HG02798 (cell line): Measurements from ENCODE around the gene LIPJ.

ENCODE experiments used
- ATAC-seq: cut with Tn5 transposase; IDR thresholded peaks from one replicate; pipeline ENCODE4 v1.9.1; 2021; ENCODE audit warnings: mild to moderate bottlenecking; ENCODE audit not compliant: unreplicated experiment, poor library complexity

LIPJ gene, protein sequence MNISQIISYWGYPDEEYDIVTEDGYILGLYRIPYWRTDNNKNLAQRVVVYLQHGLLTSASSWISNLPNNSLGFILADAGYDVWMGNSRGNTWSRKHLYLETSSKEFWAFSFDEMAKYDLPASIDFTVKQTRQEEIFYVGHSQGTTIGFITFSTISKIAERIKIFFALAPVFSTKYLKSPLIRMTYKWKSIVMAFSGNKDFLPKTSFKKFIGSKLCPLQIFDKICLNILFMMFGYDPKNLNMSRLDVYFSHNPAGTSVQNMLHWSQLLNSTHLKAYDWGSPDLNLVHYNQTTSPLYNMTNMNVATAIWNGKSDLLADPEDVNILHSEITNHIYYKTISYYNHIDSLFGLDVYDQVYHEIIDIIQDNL

DNA sequence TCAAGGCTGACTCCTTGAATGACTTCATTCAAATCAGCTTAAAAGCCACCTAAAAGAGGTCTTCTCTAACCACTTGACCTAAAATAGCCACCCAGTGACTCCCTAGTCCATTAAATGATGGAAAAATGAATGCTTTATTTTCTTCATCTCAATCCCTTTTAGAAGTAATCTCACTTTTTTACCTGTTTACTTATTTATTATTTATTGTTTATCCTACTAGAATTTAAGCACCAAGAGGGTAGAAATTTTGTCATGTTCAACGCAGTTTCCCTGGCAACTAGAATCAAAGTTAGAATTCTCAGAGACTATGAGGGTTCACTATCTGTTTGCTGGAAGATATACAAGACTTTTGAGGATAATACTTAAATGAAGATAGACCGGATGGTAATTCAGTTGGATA lies at the start of gene LIPJ:
LIPJ (plus strand) TSS at position 301 of the 400 bp plus-strand sequence. CDS start 3,926 bp downstream, outside the sequence.
- no peak for ATAC-seq

DNA sequence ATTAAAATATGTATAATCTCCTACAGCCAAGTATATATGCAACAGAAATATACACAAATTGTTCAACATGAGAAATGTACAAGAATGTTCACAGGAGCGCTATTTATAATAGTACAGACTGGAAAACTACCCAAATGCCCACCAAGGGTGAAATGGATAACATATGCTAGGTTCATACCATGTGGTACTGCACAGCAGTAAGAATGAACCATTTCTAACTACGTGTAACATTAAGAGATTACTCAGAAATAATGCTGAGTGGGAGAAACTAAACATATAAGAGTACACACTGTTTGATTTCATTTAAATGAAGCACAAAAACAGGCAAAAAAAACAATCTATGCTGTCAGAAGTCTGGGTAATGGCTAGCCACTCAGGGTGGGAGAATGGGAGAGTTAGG lies 49.2 kb upstream of the LIPJ start:
- no peak for ATAC-seq

DNA sequence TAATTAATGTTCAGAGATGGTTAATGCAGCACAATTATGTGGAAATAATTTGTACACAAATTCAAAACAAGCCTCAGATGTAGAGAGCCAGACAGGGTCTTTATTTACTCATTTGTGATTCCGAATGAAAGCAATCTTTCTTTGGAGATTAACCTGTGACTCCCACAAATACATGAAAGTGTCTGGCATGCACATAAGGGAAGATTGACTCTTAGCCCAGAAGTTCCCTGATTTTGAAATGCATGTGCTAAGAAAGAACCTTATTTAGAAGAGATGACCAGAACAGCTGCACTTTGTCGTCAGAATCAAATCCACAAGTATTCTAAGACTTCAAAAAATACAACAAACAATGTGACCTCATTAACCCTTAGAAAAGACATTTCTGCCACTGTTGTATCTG lies 48.5 kb upstream of the LIPJ start:
- no peak for ATAC-seq

DNA sequence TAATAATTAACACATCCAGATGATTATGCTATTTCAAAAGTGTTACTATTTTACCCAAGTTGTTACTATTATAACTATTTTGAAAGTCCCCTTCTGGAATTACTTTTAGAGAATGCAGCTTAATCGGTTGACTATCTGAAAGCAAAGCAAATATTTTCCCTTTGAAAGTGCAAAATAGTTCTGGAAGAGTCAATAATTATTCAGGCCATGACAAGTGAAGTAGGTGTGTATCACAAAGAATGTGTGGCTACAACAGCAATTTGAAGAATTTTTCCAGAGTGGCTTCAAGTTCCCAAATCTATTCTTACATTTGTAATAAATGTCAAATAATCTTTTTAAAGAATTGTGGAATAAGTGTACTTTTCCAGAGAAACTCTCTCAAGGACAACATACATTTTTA lies 46.2 kb upstream of the LIPJ start:
- no peak for ATAC-seq

DNA sequence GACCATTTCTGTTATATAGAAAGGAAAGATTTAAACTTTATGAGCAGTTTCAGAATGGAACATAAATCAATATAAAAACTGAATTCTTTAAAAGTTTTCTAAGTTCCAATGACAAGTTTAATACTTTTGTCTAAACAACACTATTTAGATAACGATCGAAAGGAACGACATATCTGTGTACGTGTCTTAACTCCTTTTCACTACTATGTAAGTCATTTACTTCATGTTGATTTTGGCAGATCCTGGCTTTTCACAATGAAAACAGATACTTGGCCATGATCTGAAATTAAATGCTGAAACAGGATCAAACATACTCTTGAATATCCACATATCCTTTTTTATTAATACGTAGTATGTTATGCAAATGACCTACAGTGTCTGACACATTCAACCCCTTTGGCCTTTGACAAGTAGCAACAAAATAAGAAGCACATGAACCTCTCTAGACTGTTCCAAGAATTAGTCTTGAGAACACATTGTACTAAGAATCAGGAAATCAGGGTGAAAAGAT lies 45.4 kb upstream of the LIPJ start:
- no peak for ATAC-seq

DNA sequence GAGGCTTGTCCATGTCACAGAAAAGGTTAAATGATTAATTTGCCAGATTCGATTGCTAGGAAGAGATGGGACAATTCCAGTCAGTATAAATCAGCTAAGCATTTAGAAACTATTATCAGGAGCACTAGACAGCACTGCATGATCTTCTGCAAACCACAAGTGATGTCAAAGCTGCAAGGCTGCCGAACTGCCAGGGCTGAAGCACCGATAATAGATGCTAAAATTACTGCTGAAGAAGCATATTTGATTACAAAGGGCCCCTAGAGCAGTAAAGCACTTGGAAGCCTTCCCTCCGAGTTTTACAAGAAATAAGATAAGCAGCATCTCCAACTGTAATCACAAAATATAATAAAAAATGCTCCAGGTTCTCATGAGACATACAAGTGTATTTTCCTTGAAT lies 44.0 kb upstream of the LIPJ start:
- ATAC-seq, result no peak

DNA sequence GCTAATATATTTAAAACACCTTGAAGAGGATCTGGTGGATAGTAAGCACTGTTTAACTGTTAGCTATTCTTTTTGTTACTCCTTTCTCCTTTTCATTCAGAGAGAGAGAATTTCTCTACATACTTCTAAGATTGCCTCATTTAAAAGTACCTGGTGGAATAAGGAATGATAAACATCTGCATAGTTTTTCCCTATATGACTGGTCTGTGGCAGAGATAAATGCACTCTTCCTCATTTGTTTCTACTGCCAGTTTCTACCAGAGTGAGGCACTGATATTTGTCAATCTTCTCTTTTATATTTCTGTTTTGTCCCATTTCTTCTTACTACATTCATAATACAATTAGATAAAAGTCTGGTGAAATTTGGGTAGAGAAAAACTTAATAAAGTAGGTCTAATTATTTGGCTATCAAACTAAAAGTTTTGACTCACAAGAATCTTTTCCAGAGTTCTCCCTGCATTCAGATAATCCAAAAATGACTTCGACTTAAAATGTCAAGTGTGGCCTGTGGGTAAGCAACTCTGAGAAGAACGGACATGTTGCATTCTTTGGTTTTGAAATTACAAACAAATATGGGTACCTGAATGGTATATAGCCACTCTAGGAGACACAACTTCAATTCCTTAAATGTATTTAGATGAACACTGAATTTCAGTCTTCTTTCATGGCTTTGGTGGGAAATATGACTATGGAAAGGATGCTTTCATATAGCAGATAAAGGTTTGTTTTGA lies 42.3 kb upstream of the LIPJ start:
- ATAC-seq, result peak; percentile 50

DNA sequence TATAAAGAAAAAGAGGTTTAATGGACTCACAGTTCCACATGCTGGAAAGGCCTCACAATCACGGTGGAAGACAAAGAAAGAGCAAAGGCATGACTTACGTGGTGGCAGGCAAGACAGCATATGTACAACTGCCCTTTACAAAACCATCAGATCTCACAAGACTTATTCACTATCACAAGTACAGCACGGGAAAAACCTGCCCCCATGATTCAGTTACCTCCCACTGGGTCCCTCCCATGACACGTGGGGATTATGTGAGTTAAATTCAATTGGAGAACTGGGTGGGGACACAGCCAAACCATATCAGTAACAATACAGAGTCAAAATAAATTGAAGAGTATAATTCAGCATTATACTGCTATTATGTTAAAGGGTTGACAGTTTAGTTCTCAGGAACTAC lies 41.2 kb upstream of the LIPJ start:
- ATAC-seq, result no peak

DNA sequence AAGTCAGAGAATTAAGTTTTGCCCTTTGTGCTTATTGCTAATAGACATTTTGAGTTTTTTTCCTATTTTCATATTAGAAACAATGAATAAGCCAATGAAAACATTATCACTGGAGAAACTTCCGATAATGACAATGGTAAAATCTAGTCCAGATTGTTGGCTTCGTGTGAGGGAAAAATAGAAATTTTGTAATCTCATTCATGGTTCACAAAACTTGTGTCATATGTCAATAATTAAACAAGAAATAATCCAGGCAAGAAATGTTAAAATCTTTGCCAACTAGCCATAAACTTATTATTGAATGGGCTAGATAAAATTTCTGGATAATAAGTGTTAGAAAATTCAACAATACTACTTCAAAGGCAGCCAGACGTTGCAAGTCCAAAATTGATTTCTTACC lies 40.1 kb upstream of the LIPJ start:
- no peak for ATAC-seq

DNA sequence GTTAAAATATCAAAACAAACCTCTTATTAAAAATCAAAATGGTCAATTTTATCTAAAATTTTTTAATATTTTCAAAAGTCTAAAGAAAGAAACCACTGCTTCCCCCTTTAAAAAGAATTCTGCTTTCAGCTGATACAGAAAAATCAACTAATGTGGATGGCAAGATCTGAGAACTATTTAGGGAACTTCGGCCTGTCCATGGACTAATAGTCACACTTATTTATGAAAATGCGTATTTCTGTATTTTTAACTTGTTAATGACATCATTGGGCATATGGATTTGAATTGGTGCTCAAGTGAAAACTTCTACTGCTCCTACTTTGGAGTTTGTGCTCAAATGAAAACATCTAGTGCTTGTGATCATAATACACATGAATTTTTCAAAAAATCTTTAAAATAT lies 35.3 kb upstream of the LIPJ start:
- no peak for ATAC-seq

DNA sequence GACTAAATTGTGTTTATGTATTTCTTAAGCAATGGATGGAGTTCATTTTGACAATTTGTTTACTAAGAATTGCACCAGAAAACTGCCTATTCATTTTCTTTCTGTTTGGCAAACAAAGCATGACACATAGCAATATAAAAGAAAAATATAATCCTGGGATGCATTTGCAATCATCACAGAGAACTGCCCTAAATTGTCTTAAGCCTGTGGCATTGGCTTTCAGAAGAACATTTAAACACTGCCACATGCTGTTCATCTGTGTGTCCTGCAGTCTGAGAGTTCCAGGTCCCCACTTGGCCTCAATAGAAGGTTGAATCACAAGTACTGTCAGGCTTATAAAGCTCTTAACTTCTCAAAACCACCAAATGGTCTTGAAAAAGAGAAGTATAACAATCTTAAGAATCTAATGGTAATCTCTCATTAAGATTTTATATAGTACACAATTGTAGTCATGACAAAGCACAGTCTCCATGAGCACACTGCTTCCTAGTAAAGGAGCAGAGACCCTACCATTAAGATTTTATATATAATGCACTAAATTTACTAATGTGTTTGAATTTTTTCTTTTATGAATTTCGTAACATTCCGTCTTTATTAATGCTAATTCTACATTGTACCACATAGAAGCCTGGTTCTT lies 33.3 kb upstream of the LIPJ start:
- ATAC-seq, result peak; percentile 91

DNA sequence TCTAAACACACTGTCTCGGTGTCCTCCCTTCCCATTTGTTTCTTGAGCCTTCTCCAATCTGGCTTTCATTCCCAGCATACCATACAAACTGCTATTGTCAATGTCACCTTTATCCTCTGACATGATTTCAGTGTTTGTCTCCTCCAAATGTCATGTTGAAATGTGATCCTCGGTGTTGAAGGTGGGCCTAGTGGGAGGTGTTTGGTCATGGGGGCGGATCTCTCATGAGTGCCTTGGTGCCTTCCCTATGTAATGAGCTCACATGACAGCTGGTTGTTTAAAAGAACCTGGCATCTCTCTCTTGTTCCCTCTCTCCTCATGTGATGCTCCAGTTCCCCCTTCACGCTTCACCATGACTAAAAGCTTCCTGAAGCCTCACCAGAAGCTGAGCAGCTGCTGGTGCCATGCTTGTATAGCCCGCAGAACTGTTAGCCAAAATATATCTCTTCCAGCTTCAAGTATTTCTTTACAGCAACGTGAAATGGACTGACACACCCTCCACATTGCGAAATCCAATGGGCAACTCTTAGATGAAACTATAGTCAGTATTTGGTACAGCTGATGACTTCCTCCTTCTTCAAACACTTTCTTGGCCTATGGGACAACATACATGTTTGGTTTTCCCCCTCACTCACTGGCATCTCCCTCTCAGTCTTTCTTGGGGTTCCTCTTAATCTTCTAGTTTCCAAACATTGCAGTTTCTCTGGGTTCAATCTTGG lies 31.2 kb upstream of the LIPJ start:
- ATAC-seq, result no peak

DNA sequence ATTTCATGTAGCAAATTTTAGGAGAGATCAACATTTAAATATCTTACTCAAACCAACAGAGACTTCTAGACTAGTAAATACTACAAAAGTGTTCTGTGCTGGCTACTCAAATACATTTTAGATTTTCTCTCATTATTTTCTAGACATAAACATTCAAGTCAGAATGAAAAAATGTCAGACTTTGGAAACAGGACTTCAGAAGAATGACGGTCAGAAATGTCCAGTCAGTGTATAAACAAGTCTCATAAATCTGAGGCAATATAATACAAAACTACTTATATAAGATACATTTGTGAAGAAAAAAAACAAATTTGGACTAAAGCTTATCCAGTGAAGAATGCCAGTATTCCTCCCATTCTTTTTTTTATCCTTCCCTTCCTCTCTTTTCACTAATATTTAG lies 29.3 kb upstream of the LIPJ start:
- ATAC-seq, result no peak

DNA sequence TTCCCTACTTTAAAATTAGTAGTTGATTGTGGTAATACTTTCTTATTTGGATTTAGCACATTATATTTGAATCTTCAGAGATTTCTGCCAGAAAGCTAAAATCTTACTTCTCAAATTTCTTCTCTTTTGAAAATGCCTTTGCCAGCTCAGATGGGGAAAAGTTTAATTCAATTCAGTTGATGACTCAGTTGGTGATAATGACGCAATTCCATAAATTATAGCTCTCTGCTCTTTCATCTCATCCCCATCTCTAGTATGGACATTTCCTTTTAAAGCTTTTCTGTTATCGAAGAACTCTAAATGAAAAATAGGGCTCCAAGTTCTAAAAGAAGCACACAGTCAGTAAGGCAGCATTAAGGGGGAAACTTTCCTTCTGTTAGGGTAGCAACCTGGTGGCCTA lies 28.9 kb upstream of the LIPJ start:
- ATAC-seq, result no peak

DNA sequence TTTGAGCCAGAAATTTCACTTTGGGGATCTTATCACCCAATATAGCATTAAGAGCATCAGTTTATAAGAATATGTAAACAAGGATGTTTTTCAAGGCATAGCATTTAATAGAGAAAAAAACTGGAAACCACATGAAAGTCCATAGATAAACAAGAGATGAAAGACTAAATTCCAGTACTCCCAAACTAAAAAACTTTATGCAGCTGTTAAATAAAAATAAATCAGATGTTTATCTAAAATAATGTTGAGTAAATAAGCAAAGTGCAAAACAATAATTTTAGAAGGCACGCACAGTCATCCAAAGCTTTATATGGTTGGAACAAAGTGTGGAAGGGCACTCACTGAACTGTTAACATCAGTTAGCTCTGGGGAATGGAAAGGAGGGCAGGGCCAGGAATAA lies 24.4 kb upstream of the LIPJ start:
- no peak for ATAC-seq

DNA sequence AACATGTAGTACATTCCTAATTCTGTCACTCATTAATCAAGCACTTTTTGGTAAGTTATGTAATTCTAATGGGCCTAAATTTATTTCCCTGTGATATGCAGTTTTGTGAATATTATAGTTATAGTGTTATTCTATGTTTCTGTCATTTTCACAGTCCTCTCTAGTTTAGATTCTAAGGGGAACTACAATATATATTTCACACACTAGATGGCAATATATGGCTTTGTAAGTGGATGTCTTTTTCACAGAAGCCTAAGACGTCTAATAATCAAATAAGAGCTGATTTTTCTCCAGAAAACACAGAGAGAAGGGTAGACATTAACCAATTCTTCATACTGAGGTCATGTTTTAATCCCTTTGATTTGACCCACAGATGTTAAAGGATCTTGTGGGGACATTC lies 21.5 kb upstream of the LIPJ start:
- ATAC-seq, result no peak

DNA sequence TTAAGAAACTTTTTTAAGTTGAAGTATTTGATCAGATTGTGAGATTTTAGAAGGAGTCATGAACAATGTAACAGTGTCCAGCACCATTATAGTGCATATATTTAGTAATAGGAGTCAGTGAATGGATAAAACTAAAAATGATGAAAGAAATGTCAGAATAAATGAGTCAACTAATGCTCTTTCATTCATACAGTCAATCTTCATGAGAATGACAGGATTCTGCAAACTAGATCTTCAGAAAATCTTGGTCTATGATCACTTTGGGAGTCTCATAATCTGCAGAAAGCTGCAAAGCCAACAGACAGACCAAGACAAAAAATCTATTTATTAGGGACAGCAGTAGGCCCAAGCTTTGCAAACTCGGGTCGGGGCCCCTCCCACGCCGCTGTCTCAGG lies 4.2 kb upstream of the LIPJ start:
- no peak for ATAC-seq

DNA sequence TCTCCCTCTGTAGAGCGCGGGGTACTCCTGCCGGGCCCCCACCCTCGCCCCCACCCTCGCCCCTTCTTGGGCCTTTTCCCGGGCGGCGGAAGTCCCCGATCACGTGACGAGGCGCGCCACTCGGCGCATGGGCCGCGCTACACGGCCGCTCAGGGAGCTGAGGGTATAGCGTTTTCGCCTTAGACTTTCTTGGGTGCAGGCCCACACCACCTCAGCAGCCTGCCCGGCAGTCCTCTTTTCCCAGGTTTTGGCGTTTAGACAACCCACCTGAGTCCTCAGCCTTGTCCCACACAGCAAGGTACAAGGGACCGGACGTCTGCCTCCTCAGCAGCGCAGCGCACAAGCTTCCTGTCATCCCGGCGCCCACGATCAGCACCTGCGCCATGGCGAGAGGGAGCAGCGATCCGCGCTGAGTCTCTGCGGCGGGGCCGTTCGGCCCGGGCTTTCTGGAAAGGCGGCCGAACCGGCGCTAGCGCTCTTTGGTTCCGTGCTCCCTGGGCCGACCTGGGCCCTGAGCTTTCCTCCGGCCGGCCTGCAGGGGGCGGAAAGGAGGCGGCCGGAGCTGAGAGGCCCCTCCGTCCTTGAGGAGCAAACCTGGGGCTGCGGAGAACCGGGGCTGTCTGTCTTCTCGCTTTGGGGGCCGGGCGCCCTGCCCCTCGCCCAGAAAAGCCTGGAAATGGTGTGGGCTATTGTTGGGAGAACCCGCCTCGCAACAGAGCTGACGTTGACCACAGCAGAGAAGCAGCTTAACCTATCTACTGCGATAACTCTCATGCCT lies 3.6 kb upstream of the LIPJ start, which contains the start of gene RNLS:
RNLS (minus strand) TSS at position 513 of the 778 bp plus-strand sequence.
- ATAC-seq, result peak; percentile 88

DNA sequence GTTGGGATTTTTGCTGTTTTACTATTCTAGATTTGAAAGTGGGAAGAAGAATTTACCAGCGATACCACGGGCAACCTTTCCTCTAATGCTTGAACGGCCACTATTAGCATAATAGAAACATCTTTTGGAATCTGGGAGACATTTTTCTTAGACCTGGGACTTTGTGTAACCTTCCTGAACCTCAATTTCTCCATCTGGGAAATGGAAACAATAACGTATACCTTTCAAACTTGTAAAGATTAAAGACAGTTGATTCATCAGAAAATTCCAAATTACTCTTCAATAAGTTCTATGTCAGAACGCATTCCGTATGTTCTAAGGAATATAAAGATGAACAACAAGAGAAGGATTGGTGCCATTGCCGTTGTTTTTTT lies 3.0 kb upstream of the LIPJ start:
- ATAC-seq, result no peak

DNA sequence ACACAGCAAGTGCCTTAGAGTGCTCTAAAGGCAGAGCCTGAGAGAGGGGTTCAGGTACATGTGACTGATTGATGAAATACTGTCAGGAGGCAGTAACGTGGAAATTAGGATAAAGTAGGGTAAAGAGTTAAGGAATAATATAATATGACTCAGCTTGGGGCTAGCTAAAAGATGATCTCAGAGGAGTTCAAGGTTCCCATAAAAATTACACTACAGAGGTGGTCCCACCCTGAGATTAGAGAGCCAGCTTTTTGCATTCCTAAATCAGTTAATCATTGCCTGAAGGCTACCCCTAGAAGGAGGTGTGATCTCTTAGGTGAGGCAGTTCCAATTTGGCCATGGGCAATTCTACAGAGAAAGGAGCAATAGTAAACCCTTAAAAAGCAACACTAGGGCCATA lies 5.8 kb downstream of the LIPJ start:
- no peak for ATAC-seq
